Colonic mucosa (tissue), 4 donors: ENCODE data around the gene NDUFAB1. TPM values are rescaled to one million over a fixed set of nuclear protein-coding genes. Genes with fewer than 3 reads are reported as not detected.
"Not testable (repeated sequence)": the region's sequence is repeated elsewhere in the genome, so short reads cannot be mapped to it uniquely, and the experiment has no call there.

Experiments
- DNase-seq: peaks from one replicate; pipeline ENCODE4 v3.0.0-alpha.2; 2020
- H3K27ac ChIP-seq: fragments of 200-600 bp; one replicate; pipeline ENCODE4 v1.8.0; 2021
- H3K27me3 ChIP-seq: fragments of 200-600 bp; one replicate; pipeline ENCODE4 v1.8.0; 2021
- H3K36me3 ChIP-seq: fragments of 200-600 bp; one replicate; pipeline ENCODE4 v1.8.0; 2021
- H3K4me1 ChIP-seq: fragments of 200-600 bp; one replicate; pipeline ENCODE4 v1.8.0; 2021; ENCODE audit warnings: mild to moderate bottlenecking
- H3K4me3 ChIP-seq: fragments of 200-600 bp; one replicate; pipeline ENCODE4 v1.8.0; 2021
- H3K9ac ChIP-seq, 2 donors: one replicate each; pipeline ENCODE4 v1.7.0; 2013; ENCODE audit warnings: control low read depth in 2 of 2, low read depth in 2 of 2, low read length in 2 of 2
- H3K9me3 ChIP-seq: fragments of 200-600 bp; one replicate; pipeline ENCODE4 v1.8.0; 2021
- CTCF ChIP-seq: fragments of 200-600 bp; IDR thresholded peaks from one replicate; pipeline ENCODE4 v1.8.0; 2022; ENCODE audit warnings: antibody characterized with exemption, mild to moderate bottlenecking
- intact Hi-C: fragments of 100-400 bp; cut with DNase I; formaldehyde crosslinking; loops from one replicate; pipeline ENCODE4 v1.14.1; 2022
- total RNA-seq, 2 donors: library from RNA; stranded (reverse); fragmentation: NEBNext Ultra II Directional in 1 of 2; extraction: Animal tissue kit (Norgen Biotek cat#: 25700) in 1 of 2; gene quantifications; one replicate each; pipeline ENCODE4 v1.2.1, GENCODE V29; 2021
- donor health status: healthy.
- donor health status: DM: no; HTN: no; CAD: no.
- donor health status: DM: no; HTN: no; CAD: no.

The NDUFAB1 gene
- total RNA-seq, 2 donors from 2014 or later: 136 to 212 TPM

- Histone ChIP-seq H3K27ac (no peak overlapping the region), H3K9me3 (no peaks in the 10 kb centered on the region), H3K4me1 (peaks cover 4% of the 10 kb centered on the region), H3K9ac (no peak overlapping the region), H3K27me3 (no peaks in the 10 kb centered on the region), H3K36me3 (peaks cover 5% of the 10 kb centered on the region), H3K4me3 (no peak overlapping the region)
- intact Hi-C loops: no loop called here
- no peak for DNase-seq
- no peak for TF ChIP-seq CTCF
Observed at GRCh38 chr16:23594186-23594585, 1.9 kb downstream of the NDUFAB1 start.

- peaks cover 18% of the 10 kb centered on the region for H3K36me3 ChIP-seq
- H3K9me3 ChIP-seq: no peaks in the 10 kb centered on the region
- no peak for DNase-seq
- H3K27me3 ChIP-seq: no peaks in the 10 kb centered on the region
- TF ChIP-seq CTCF: no peak
- H3K4me1 ChIP-seq: peaks cover 2% of the 10 kb centered on the region
- no peak overlapping the region for H3K4me3 ChIP-seq
- no peak overlapping the region for H3K9ac ChIP-seq
- intact Hi-C loops: no loop called here
- no peak overlapping the region for H3K27ac ChIP-seq
Observed at GRCh38 chr16:23590181-23590580, 5.9 kb downstream of the NDUFAB1 start.

DNA sequence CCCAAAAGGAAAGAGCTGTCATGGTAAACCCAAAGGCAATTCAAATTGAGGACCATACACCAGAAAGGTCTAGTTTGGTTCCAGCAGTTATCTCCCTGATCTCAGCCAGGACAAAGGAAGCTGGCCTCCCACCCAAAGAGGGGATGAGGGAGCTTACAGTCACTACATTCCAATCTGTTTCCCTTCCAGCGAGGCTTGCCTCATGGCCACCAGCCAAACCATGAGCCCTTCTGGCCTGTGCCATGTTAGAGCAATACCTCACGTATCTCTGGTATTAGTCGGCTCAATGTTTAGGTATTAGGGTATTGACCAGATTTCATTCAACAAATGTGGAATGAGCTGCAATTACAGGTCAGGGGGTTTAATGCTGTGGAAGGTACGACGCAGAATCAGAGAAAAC is 8.4 kb downstream of the NDUFAB1 start:
- H3K9me3 ChIP-seq: no peaks in the 10 kb centered on the region
- H3K4me3 ChIP-seq: no peak overlapping the region
- intact Hi-C loops: no loop called here
- peaks cover 18% of the 10 kb centered on the region for H3K36me3 ChIP-seq
- no peak for DNase-seq
- H3K4me1 ChIP-seq: no peaks in the 10 kb centered on the region
- H3K27me3 ChIP-seq: no peaks in the 10 kb centered on the region
- no peak for TF ChIP-seq CTCF
- no peak overlapping the region for H3K27ac ChIP-seq
- no peak overlapping the region for H3K9ac ChIP-seq

DNA sequence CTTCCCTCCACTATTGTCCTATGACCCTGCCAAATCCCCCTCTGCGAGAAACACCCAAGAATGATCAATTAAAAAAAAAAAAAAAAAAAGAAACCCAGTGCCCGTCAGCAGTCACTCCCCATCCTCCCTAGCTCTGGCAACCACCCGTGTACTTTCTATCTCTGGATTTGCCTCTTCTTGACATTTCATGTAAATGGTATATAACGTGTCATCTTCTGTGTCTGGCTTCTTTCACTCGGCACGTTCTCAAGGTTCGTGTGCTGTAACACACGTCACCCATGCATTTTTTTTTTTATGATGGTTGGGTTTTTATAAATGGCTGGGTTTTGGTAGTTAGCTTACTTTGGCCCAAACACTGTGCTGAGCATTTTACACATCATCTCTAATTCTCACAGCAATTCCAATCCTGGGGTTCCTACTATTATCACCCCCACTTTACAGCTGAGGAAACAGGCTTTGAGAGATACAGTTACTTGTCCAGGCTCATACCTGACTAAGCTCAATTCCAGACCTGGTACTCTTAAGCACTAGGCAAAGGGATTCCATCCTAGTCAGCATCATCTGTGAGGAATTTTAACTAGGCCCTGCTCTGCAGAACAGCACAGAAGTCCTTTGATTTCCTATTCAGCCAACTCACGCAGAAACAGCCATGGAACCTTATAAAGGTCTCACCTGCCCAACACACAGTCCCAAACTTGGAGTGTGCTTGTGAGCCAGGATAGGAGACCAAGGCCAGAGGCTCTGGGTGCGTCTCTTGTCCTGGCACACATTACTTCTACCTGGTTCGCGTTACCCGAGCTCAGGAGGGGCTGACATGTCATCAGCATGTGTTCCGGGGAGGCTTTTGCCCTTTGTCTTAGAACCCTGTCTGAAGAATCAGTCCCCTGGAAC is 11.7 kb downstream of the NDUFAB1 start:
- no peaks in the 10 kb centered on the region for H3K4me1 ChIP-seq
- H3K4me3 ChIP-seq: no peak overlapping the region
- H3K36me3 ChIP-seq: peaks cover 13% of the 10 kb centered on the region
- no peak for TF ChIP-seq CTCF
- H3K9me3 ChIP-seq: no peaks in the 10 kb centered on the region
- no peaks in the 10 kb centered on the region for H3K27me3 ChIP-seq
- intact Hi-C loops: no loop called here
- DNase-seq: no peak
- H3K9ac ChIP-seq: no peak overlapping the region
- H3K27ac ChIP-seq: no peak overlapping the region

GRCh38 chr16:23583271-23583670 is 12.8 kb downstream of the NDUFAB1 start:
- H3K4me1 ChIP-seq, intact Hi-C loops, H3K36me3 ChIP-seq, H3K9ac ChIP-seq, H3K27me3 ChIP-seq, DNase-seq, H3K4me3 ChIP-seq, H3K9me3 ChIP-seq, H3K27ac ChIP-seq: not testable (repeated sequence)

DNA sequence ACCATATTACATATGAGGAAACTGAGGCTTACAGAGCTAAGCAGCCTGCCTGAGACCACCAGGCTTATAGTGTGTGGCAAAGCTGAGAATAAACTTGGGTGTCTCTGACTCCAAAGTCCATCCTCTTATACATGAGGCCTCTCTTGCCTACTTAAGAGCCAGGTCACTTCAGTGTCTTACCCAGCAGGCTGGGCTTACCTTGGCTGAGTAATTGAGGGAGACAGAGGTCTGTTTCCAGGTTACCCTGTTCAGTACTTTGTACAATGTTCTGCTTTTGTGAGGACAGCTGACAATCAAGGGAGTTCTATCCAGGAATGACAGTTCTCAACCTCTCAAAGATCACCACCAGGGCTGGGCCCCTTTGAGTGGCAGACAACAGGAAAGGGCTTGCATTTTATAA is 14.4 kb downstream of the NDUFAB1 start:
- no peak for TF ChIP-seq CTCF
- intact Hi-C loops: no loop called here
- Histone ChIP-seq H3K9ac (no peak overlapping the region), H3K9me3 (no peaks in the 10 kb centered on the region), H3K36me3 (no peaks in the 10 kb centered on the region), H3K4me1 (no peaks in the 10 kb centered on the region), H3K27me3 (no peaks in the 10 kb centered on the region), H3K27ac (no peak overlapping the region), H3K4me3 (no peak overlapping the region)
- no peak for DNase-seq
